Keratinocyte (primary cell): ENCODE measurements around the gene RHD. TPM values are rescaled to one million over a fixed set of nuclear protein-coding genes. Genes with fewer than 3 reads are reported as not detected.

Experiments used
- DNase-seq: peaks from one replicate; pipeline ENCODE4 v3.0.0-alpha.2; 2011; ENCODE audit warnings: low read depth, missing footprints, low spot score
- FAIRE-seq: peaks from 2 replicates; lab custom pipeline; 2011; peaks lifted over from hg19 to GRCh38; lab: Jason Lieb, UNC
- H2AFZ ChIP-seq: 2 replicates; pipeline ENCODE4 v1.6.0; 2012; ENCODE audit warnings: low read length, control low read depth, inconsistent platforms; ENCODE audit not compliant: control insufficient read depth
- H3K27ac ChIP-seq: 2 replicates; pipeline ENCODE4 v1.5.1; 2011; ENCODE audit warnings: low read length; ENCODE audit not compliant: control insufficient read depth, insufficient read depth
- H3K27me3 ChIP-seq: 3 replicates; pipeline ENCODE4 v1.6.0; 2011; ENCODE audit warnings: low read length; ENCODE audit not compliant: control insufficient read depth, insufficient read depth; ENCODE audit errors: extremely low read depth
- H3K36me3 ChIP-seq, 2 experiments: 2 replicates in 1 of 2; 3 replicates in 1 of 2; pipeline ENCODE4 v1.5.1; 2011; ENCODE audit warnings: low read length in 2 of 2, mild to moderate bottlenecking in 1 of 2; ENCODE audit not compliant: control insufficient read depth in 2 of 2, insufficient read depth in 2 of 2; ENCODE audit errors: extremely low read depth in 1 of 2
- H3K4me1 ChIP-seq: 3 replicates; pipeline ENCODE4 v1.5.1; 2011; ENCODE audit warnings: low read length; ENCODE audit not compliant: control insufficient read depth, insufficient read depth; ENCODE audit errors: extremely low read depth
- H3K4me2 ChIP-seq: 3 replicates; pipeline ENCODE4 v1.6.0; 2011; ENCODE audit warnings: low read depth, low read length; ENCODE audit not compliant: control insufficient read depth, insufficient read depth; ENCODE audit errors: extremely low read depth
- H3K4me3 ChIP-seq, 3 experiments: fragments of 200-600 bp in 1 of 3; sonication (generic) in 1 of 3; 2 replicates in 2 of 3; 3 replicates in 1 of 3; pipeline ENCODE4 v1.5.1; 2011 to 2016; ENCODE audit warnings: low read length in 3 of 3, mild to moderate bottlenecking in 3 of 3, control low read depth in 2 of 3, inconsistent platforms in 1 of 3, low read depth in 1 of 3, mixed read lengths in 1 of 3, mixed run types in 1 of 3, moderate library complexity in 1 of 3; ENCODE audit not compliant: control insufficient read depth in 2 of 3, insufficient read depth in 2 of 3; ENCODE audit errors: extremely low read depth in 1 of 3
- H3K79me2 ChIP-seq: 2 replicates; pipeline ENCODE4 v1.6.0; 2012; ENCODE audit warnings: low read length; ENCODE audit not compliant: control insufficient read depth, insufficient read depth
- H3K9ac ChIP-seq: 3 replicates; pipeline ENCODE4 v1.6.0; 2011; ENCODE audit warnings: low read length; ENCODE audit not compliant: control insufficient read depth, insufficient read depth; ENCODE audit errors: extremely low read depth
- H3K9me1 ChIP-seq: 3 replicates; pipeline ENCODE4 v1.6.0; 2011; ENCODE audit warnings: low read length; ENCODE audit not compliant: control insufficient read depth, insufficient read depth; ENCODE audit errors: extremely low read depth
- H3K9me3 ChIP-seq: 2 replicates; pipeline ENCODE4 v1.5.1; 2012; ENCODE audit warnings: low read depth, low read length; ENCODE audit not compliant: control insufficient read depth
- H4K20me1 ChIP-seq: 3 replicates; pipeline ENCODE4 v1.6.0; 2011; ENCODE audit warnings: low read length; ENCODE audit not compliant: control insufficient read depth, insufficient read depth; ENCODE audit errors: extremely low read depth
- CTCF ChIP-seq, 3 experiments: IDR thresholded peaks in 1 of 3; conservative IDR thresholded peaks in 1 of 3; optimal IDR thresholded peaks in 1 of 3; 2 replicates in 2 of 3; 3 replicates in 1 of 3; pipeline versions ENCODE3 to v1.5.1; 2011; ENCODE audit warnings: low read length in 3 of 3, mild to moderate bottlenecking in 3 of 3, moderate library complexity in 2 of 3, control low read depth in 1 of 3, inconsistent platforms in 1 of 3; ENCODE audit not compliant: insufficient read depth in 2 of 3; ENCODE audit errors: extremely low read depth in 1 of 3
- EZH2 ChIP-seq: IDR thresholded peaks from one replicate; pipeline ENCODE4 v1.6.1; 2012; ENCODE audit warnings: inconsistent platforms, mild to moderate bottlenecking, low read length, moderate library complexity
- dilution Hi-C: fragments of 300-500 bp; cut with MboI; formaldehyde crosslinking; loops from one replicate; pipeline ENCODE4 v1.7.0; 2020; ENCODE audit warnings: low sequenced_read_pairs; ENCODE audit not compliant: extremely low pct_ligation_motif_present
- polyA plus RNA-seq, 5 experiments: library from polyadenylated mRNA; depleted of rRNA in 3 of 5; stranded (reverse) in 3 of 5; stranded (forward) in 1 of 5; unstranded in 1 of 5; fragments of >200 nt; gene quantifications; 1 replicate in 1 of 5; 2 replicates in 3 of 5; 3 replicates in 1 of 5; pipeline versions ENCODE4 v1.2.1 to v1.2.3, GENCODE V29; 2011 to 2012; ENCODE audit warnings: missing spikeins in 2 of 5, low read depth in 1 of 5, low replicate concordance in 1 of 5

Gene RHD
- polyA plus RNA-seq, 1 donor (not counting 4 experiments of a cell fraction or from before 2014, with no cell fraction given), result not detected

GRCh38 chr1:25253911-25254310 lies 18.4 kb upstream of the RHD start:
- Histone ChIP-seq H4K20me1 (no peaks in the 10 kb centered on the region), H3K27ac (no peak overlapping the region), H3K9me1 (no peaks in the 10 kb centered on the region), H3K9me3 (no peaks in the 10 kb centered on the region), H3K9ac (no peak overlapping the region), H3K36me3 (no peaks in the 10 kb centered on the region), H3K4me3 (no peak overlapping the region), H3K4me2 (no peak overlapping the region), H3K27me3 (no peaks in the 10 kb centered on the region), H3K4me1 (no peaks in the 10 kb centered on the region), H3K79me2 (no peaks in the 10 kb centered on the region), H2AFZ (no peak overlapping the region)
- TF ChIP-seq CTCF (optimal IDR thresholded peaks at IDR 0.05 in 1 of 3, IDR thresholded peaks at IDR 0.05 in 1 of 3, conservative IDR thresholded peaks at IDR 0.05 in 1 of 3; ENCODE audit: extremely low read depth in 1 of 3, insufficient read depth in 2 of 3, low read length in 3 of 3) (no peak), EZH2 (no peak)
- FAIRE-seq (no peak), DNase-seq (no peak)
- dilution Hi-C loops, result no loop called here

- DNase-seq (no peak), FAIRE-seq (no peak)
- Histone ChIP-seq H3K4me1 (no peaks in the 10 kb centered on the region), H3K27me3 (no peaks in the 10 kb centered on the region), H3K9me3 (no peaks in the 10 kb centered on the region), H3K9me1 (no peaks in the 10 kb centered on the region), H3K4me2 (no peak overlapping the region), H2AFZ (no peak overlapping the region), H3K36me3 (no peaks in the 10 kb centered on the region), H3K27ac (no peak overlapping the region), H3K79me2 (no peaks in the 10 kb centered on the region), H3K9ac (no peak overlapping the region), H3K4me3 (no peak overlapping the region), H4K20me1 (no peaks in the 10 kb centered on the region)
- TF ChIP-seq EZH2 (no peak), CTCF (optimal IDR thresholded peaks at IDR 0.05 in 1 of 3, IDR thresholded peaks at IDR 0.05 in 1 of 3, conservative IDR thresholded peaks at IDR 0.05 in 1 of 3; ENCODE audit: extremely low read depth in 1 of 3, insufficient read depth in 2 of 3, low read length in 3 of 3) (no peak)
- dilution Hi-C loops, result no loop called here
Measured at GRCh38 chr1:25255706-25256577, 16.4 kb upstream of the RHD start.
